NCI-H1092 treated with DMSO at 0.1 percent for 48 hours (cell line): ENCODE measurements around the gene QSER1.

ENCODE experiments used
- DNase-seq: peaks from one replicate; lab custom pipeline; 2025; lab: John Stamatoyannopoulos, UW

Gene QSER1

DNA sequence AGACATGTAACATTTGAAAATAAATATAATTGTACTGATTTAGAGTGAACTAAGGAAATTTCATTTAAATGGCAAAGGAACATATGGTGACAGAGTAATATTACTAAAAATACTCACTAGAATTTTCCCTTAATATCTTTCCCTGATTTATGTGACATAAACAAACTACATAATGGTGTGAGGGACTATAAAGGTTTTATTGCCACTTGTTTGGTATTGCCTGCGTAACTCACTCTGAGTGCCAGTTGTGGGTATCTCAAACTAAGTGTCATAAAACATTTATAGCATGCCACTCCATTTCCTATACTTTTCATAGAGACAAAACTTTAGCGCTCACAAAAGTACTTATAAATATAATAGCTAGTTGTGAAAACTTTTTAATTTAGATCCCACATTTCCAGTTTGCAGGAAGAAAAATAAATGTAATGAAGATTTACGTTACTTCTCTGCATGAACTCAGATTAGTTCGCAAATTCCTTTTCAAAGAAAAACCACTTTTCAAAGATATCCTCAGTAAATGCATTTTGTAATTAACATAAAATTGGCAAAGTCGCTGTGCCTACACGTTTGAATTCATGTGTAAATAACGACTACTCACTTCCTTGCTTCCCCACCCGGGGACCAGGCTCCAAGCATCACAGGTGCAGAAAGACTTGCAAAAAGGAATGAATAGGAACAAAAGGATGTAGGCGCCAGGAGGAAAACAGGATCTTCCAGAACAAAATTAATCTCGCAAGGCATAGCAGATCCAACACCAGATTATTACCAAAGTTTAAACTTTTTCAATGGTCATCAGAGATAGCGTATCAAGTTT lies 1.6 kb upstream of the QSER1 start:
- peak; percentile 75 for DNase-seq

DNA sequence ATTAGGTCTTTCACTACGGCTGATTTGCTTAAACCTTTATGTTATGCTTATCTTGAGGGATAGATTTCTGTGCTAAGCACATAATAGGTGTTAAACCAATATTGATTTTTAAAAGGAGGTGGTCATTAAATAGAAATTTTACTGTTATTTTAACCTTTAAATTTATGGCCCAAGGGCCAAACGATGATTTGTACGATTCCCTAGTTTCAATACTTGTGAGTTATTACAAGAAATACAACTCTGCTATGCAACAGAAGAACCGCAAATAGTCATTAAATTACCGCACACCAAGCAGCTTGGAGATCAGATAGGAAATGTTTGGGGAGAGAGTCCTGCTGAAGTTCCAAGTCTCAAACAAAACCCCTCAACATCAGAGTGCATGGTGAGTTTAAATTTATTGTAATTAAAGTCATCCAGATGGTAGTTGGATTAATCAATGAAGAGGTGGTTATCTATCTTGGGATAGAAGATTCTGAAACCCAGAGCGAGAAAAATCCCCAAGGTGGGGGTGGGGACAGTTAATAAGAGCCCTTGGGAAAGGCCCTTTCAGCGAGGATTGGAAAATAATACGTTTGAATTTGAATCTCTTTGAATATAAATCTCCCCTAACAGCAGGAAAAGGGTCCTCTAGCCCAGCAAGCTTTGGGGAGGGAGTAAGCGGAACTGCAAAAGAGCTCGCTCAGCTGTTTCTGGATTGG lies 805 bp upstream of the QSER1 start:
- DNase-seq = peak; percentile 80

DNA sequence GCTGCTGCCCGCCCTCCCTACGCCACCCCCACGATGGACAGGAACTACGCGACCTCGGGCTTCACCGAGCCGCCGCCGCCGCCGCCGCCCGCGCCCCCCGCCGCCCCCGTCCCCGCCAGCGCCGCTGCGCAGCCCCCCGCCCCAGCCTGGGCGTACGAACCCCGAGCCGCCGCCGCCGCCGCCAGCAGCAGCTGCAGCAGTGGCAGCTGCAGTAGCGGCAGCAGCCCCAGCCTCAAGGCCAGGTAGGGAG lies 407 bp downstream of the QSER1 start:
- no peak for DNase-seq

DNA sequence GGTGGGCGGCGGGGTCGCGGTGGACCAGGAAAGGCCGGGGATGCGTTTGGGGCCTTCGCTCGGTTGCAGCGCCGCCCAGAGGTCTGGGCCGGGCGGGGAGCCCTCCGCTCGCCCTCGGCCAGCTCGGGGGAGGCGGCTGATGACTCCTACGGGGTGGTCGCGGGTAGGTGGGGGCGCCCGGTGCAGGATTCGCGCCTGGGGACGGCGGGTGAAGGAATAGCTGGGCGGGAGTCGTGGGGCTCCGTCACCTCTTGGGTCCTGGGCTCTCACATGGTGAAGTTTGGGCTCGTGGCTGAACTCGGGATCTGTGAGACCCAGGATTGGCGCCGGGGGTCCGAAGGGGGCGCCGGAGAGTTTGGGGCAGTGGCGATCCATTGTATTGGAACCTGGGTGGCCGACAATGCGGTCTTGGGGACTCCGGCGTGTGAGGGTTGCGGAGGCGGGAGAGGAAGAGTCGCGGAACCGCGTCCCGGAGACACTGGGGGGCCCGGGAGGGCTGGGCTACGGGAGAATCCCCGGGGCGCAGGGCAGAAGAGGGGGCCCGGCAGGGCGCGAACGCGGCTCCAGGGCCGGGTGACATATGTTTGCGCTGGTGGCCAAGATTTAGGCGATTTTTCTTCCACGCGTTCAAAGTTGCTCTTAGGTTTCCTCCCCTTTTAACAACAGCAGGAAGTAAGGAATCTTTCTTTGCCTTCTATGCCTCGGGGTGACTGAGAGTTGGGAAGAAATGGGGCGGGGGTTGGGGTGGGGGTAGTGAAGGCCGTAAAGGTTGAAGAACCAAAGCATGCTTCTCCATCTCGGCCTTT lies 935 bp downstream of the QSER1 start:
- peak; percentile 74 for DNase-seq

DNA sequence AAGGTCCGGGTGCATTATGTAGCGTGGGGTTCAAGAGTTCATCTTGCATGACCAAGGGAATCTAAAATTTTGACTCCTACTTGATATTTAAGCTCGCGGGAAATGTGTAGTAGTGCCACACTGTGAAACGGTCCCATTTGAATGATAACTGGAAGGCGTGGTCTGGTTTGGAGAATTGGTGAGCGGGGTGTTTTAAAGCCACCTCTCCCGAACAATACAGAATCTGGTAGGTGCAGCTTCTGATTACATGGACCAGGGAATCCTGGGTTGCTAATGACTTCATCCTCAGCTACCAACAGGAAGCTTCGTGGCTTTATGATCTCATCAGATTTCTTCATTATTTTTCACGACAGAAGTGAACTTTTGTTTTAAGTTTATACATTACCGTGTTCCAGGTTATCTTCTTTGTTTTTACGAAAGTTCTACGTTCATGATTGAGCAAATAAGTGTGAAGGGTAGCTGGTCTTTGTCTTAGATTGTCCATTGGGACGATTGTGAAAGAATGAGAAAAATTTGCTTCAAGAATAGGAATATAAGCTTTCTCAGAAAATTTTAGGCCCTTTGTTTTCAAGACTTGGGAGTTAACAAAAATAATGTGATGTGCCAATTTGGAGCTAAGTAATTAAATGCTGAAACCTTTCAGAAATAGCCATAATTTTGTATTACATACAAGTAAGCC lies 1.7 kb downstream of the QSER1 start:
- peak; percentile 48 for DNase-seq

DNA sequence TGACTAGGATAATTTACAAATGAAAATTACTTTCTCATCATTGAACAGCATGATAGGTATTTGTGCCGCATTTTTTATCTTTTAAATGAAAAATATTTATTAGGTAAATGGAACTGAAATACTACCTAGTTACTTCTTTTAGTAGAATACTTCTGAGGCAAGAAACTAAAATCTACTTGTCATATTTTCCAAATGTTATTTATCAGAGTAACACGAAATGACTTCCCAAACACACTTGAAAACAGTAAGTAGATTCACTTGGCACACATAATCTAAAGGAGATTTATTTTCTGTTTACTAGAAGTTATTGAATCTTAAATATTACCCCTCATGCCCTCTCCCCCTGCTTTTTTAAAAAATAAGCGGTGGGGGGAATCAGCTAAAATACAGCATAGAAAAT lies 2.3 kb downstream of the QSER1 start:
- no peak for DNase-seq

DNA sequence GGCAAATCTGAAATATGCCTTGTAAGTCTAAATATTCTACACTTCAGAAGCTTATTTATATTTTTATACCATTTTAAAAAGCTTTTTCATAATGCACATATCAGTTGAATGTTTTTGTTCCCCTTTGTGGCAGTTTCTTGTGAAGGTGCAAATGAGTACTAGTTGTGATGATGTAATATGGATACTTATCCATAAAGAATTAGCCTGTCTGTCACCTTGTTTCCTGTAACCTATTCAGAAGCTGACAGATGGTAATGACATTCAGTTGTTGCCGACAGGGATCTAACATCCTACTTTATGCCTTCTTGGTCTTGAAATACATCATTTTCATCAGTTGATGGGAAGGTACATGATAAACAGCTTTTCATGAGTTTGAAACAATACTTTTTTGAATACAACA lies 2.9 kb downstream of the QSER1 start:
- DNase-seq = no peak

DNA sequence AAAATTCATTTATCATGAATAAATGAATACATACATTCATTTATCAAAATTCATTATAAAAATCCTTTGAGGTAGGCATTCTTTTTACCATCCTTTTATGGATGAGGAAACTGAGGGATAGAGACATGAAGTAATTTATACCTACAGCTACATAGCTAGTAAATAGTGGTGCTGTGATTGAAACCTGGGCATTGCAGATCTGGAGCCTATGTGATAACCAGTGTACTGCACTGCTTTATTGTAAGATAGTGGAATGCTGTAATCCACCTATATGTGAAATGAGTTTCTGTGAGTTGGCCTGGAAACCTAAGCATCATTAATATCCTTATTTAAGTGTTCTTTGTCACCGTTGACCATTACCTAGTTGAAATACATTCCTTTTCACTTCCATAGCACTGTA lies 4.5 kb downstream of the QSER1 start:
- DNase-seq = no peak

DNA sequence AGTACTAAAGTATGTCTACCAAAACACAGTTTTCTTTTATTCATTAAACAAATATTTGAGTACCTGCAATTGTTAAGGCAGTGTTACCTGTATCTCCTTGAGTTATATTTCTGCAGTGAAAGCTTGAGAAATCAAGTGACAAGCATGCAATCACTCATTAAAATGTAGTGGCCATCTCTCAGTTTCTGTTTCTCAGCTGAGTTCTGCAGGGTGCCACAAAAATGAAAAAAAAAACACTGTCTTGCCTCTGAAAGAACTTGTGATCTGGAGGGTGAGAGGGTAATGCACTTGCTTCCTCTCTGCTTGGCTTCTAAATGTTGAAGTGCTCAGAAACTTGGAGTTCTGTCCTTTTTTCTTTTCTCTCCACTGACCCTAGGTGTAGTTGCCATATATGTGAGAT lies 6.8 kb downstream of the QSER1 start:
- no peak for DNase-seq

DNA sequence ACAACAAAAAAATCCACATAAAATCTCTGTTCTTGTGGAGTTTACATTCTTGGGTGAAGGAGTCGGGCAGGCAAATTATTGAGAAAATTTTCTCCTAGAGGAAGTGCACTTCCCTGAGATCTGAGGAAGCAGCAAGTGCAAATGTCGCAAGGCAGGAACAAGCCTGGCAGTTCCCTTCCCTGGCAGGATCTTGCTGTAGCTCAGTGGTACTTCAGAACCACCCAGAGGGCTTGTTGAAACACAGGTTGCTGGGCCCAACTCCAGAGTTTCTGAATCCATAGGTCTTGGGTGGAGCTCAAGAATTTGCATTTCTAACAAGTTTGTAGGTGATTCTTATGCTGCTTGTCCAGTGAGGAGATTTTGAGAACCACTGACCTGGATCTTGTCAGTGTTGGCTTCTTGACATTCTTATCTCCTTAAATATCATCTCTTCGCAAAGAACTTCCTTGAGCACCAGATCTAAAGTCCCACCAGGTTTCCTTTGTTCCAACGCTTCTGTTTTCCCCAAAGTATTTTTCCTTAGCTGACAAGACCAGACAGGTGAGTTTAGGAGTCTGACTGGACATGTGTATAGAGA lies 9.6 kb downstream of the QSER1 start:
- no peak for DNase-seq

DNA sequence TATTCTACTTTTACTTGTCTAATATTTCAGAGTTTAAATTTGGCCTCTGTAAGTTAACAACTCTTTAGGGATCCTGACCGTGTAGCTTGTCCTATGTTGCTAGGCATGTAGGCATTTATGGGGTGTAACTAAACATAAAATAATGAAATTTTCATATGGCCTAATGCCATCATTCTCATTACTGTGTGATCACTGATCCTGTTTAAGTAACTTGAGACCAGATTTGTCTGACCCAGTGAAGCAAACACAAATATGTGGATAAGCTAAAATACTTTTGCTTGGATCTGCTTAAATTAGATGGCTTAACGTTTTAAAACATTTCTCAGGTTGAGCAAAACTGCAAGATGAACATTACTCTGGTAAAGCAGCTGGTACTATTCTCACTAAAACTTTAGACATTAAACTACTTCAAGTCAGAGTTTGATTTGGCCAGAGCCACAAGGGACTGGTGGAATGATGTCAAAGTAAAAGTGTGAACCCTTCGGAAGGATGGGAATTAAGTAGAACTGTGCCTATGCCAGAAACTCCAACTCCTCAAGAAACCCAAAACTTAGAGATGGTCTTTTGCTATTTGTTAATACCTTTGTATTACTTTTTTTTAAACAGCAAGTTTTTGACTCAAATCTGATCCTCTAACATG lies 12.5 kb downstream of the QSER1 start:
- DNase-seq = no peak

DNA sequence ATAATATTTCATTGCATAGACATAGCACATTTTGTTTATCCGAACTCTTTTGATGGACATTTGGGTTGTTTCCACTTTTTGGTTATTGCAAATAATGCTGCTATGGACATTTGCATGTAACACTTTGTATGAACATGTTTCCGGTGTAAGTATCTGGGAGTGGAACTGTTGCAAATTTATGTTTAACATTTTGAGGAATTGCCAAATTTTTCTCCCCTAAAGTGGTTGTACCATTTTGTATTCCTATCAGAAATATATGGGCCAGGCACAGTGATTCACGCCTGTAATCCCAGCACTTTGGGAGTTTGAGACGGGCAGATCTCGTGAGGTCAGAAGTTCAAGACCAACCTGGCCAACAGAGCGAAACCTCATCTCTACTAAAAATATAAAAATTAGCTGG lies 16.0 kb downstream of the QSER1 start:
- no peak for DNase-seq

DNA sequence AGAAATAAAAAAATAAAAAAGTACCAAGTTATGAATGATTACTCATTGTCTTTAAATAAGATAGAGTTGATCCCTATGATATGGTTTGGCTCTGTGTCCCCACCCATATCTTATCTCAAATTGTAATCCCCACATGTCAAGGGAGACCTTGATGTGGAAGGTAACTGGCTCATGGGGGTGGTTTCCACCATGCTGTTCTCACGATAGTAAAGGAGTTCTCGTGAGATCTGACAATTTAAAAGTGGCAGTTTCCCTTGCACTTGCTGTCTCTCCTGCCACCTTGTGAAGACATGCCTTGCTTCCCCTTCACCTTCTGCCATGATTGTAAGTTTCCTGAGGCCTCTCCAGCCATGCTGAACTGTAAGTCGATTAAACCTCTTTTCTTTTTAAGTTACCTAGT lies 18.8 kb downstream of the QSER1 start:
- DNase-seq = no peak

DNA sequence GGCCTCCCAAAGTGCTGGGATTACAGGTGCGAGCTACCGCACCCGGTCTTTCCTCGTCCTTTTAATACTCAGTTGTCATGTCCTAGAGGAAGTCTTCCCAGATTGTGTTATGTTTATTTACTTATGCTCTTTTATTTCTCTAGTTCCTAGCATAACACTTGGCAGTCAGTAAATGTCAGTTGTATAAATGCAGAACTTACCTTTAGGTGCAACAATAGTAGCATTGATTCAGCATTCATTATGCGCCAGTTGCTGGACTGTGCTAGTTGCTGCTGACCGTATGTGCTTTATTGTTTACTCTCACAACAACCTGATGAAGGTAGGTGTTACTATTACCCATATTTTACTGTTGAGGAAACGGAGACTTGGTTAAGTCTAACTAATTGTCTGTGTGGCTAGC lies 20.8 kb downstream of the QSER1 start:
- DNase-seq = no peak

DNA sequence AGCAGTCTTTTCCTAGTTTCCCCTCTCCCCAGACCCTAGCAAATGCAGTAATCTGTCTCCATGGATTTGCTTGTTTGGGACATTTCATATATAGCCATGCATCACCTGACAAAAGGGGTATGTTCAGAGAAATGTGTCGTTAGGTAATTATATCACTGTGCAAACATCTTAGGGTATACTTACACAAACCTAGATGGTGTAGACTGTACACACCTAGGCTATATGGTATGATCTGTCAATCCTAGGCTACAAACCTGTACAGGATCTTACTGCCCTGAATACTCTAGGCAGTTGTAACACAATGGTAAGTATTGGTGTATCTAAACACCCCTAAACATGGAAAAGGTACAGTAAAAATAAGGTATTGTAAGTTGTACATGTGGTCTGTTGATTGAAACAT lies 23.8 kb downstream of the QSER1 start:
- DNase-seq = no peak

DNA sequence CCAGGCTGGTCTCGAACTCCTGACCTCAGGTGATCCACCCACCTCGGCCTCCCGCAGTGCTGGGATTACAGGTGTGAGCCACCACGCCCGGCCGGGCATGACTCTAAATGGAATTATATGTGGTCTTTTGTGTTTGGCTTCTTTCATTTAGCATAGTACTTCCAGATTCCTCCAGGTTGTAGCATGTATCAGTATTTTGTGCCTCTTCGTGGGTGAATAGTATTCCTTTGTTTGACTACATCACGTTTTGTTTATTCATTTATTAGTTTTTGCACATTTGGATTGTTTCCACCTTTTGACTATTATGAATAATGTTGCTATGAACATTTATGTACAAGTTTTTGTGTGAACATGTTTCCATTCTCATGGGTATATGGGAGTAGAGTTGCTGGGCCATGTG lies 24.4 kb downstream of the QSER1 start:
- DNase-seq = no peak

DNA sequence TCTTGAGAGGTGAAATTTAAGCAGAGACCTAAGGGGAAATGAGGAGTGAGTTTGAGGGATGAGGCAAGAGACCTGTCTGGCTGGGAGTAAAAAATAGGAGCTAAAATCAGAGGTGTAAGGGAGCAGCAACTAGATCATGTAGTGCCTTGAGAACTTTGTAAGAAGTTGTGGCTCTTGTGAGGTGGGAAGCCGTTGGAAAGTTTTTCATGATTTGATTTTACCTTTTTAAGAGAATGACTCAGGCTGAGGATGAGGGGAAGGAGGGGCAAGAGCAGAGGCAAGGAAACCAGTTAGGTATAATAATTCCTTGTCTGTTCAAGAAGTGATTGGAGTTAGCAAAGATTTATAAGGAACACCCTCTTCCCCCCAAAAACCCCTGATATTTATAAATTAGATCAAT lies 25.8 kb downstream of the QSER1 start:
- no peak for DNase-seq

DNA sequence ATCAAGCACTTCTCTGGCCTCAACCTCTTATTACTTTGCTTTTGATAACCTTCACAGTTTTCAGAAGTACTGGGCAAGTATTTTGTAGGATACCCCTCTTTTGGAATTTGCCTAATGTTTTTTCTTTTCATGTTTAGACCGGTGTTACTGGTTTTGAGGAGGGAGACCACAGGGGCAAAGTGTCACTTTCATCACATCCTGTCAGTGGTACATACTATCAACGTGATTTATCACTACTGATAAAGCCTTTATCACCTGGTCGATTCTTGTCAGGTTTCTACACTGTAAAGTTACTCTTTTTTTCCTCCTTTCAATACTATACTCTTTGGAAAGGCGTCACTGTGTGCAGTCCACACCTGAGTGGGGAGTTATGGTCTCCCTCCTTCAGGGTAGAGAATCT lies 26.7 kb downstream of the QSER1 start:
- DNase-seq = no peak

DNA sequence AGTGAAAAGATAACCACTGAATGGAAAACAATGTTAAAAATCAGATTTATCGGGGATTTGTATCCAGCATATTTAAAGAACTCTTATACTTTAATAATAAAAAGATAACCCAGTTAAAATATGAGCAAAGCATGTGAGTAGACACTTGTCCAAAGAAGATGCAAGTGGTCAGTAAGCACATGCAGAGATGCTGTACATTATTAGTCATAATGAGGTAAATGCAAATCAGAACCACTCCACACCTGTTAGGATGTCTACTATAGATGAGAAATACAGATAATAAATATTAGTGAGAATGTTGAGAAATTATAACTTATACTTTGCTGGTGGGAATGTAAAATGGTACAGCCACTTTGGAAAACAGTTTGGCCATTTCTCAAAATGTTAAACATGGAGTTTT lies 28.0 kb downstream of the QSER1 start:
- DNase-seq = no peak

DNA sequence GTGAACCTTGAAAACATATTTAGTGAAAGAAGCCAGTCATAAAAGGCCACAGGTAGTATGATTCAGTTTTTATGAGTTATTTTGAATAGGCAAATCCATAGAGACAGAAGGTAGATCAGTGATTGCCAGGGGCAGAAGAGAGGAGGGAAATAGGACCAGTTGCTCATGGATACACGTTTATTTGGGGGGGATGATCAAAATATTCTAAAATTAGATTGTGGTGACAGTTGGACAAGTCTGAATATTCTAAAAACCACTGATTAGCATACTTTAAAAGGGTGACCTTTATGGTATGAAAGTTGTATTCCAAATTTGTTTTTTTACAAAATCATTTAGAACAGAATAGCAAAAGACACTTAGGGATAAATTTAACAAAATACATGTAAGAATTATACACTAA lies 28.6 kb downstream of the QSER1 start:
- DNase-seq = no peak

DNA sequence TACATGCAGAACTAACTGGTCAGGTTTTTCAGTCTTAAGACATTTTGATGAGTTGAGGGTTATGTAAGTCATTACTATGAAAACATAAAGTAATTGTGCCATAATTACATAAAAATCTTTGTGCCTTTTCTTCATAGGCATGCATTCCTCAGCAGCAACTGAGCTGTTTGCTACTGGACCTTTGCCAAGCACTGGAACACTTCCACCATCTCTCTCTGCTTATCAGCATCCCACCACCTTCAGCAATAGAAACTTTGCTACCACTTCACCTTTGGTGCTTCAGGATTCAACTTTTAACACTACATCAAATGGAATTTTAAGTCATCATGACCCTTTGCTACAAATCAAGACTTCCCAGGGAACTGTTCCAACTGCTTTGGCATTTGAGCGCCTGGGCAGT lies 39.0 kb downstream of the QSER1 start:
- no peak for DNase-seq

DNA sequence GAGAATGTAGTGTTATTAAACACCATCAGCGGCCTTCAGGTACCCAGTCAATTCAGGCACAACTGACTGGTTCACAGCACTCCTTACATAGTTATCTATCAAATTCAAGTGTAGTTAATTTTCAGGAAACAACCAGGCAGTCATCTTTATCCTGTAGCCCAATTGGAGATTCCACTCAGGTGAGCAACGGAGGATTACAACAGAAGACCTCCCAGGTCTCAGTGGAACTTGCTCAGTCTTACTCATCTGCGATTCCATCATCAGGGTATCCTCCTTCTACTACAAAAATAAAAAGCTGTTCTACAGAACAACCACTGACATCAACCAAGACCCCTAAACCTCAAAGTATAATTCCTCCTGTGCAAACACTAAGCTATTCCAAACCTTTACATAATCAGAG lies 39.6 kb downstream of the QSER1 start:
- DNase-seq = no peak
